Fibroblast of mammary gland (primary cell): ENCODE results near the gene DYNLL1.

ENCODE experiments used
- DNase-seq: peaks from one replicate; pipeline ENCODE4 v3.0.0-alpha.2; 2010; ENCODE audit warnings: low read depth
- H3K4me3 ChIP-seq: 2 replicates; pipeline ENCODE4 v1.5.1; 2011; ENCODE audit warnings: low read depth, mild to moderate bottlenecking, low read length, moderate library complexity; ENCODE audit not compliant: control insufficient read depth
- TF ChIP-seq, protein P1 (sequence below): conservative IDR thresholded peaks from 2 replicates; pipeline ENCODE4 v1.5.1; 2011; ENCODE audit warnings: low read depth, low read length, inconsistent platforms; ENCODE audit not compliant: control insufficient read depth, insufficient read depth

Gene DYNLL1

DNA sequence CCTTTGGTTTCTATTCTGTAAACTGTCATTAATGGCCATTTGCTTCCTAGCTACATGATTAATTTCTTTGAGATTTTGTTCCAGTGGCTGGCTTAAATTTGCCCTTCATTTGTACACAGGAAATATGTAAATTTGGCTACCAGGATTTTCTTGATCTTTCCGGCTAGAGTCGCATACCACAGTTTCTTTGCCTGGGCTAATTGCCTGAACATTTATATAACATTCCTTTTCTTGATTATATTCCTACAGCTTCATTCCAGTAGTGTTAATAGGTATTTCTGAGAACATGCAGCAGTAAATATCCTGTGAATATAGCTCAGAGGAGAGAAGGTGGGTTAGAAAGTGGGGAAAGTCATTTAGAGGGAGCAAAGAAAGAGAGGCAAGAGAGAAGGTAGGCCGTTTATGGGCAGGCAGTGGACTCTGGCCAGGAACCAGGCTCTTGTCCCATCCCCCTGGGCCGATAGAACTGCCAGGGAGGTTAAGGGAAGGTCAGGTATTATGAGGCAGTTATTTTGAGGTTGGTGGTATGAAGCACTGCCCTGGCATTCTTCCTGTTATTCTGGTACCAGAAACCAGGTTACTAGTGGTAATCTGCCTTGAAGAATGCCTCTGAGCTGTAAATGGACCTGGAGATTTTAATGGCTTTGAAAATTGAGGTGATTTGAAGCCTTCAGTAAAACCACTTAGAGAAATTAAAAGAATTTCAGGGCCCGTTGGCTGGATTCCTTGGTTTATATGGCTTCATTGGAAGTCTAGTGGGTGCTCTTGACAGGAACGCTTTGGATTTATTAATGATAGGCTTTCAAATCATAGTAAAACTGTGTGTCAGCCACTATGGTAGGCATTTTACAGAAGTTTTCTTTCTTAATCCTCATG is 42.6 kb downstream of the DYNLL1 start:
- H3K4me3 ChIP-seq: no peak overlapping the region
- TF ChIP-seq, protein P1, sequence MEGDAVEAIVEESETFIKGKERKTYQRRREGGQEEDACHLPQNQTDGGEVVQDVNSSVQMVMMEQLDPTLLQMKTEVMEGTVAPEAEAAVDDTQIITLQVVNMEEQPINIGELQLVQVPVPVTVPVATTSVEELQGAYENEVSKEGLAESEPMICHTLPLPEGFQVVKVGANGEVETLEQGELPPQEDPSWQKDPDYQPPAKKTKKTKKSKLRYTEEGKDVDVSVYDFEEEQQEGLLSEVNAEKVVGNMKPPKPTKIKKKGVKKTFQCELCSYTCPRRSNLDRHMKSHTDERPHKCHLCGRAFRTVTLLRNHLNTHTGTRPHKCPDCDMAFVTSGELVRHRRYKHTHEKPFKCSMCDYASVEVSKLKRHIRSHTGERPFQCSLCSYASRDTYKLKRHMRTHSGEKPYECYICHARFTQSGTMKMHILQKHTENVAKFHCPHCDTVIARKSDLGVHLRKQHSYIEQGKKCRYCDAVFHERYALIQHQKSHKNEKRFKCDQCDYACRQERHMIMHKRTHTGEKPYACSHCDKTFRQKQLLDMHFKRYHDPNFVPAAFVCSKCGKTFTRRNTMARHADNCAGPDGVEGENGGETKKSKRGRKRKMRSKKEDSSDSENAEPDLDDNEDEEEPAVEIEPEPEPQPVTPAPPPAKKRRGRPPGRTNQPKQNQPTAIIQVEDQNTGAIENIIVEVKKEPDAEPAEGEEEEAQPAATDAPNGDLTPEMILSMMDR: no peak
- DNase-seq: peak; percentile 61

- no peak overlapping the region for H3K4me3 ChIP-seq
- DNase-seq: peak; percentile 87
- TF ChIP-seq, protein P1: no peak
Observed at GRCh38 chr12:120539303-120539702, 43.4 kb downstream of the DYNLL1 start.

GRCh38 chr12:120540445-120540844 is 44.5 kb downstream of the DYNLL1 start:
- no peak overlapping the region for H3K4me3 ChIP-seq
- TF ChIP-seq, protein P1: no peak
- DNase-seq: peak; percentile 22

- DNase-seq: no peak
- H3K4me3 ChIP-seq: no peak overlapping the region
Observed at GRCh38 chr12:120542166-120542565, 46.3 kb downstream of the DYNLL1 start.

DNA sequence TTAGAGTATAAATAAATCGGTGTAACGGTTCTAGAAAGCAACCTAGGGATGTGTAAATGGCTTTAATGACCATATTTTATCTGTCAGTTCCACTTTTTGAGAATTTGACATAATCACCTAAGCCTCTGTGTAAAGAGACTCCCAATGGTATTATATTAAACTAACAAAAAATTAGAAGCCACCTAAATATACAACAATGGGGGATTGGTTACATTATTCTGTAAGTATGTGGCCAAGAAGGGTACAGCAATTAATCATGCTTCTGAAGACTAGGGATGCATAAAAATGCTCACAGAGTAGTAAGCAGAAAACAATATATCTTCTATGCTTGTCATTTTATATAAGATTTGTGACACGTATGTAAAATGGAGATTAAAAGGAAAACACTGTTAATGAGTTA is 48.8 kb downstream of the DYNLL1 start:
- no peak for DNase-seq
- no peak overlapping the region for H3K4me3 ChIP-seq
- TF ChIP-seq, protein P1: no peak

More at GRCh38 chr12:120542166-120542565, 46.3 kb downstream of the DYNLL1 start:
- TF ChIP-seq, protein P1: no peak

DNA sequence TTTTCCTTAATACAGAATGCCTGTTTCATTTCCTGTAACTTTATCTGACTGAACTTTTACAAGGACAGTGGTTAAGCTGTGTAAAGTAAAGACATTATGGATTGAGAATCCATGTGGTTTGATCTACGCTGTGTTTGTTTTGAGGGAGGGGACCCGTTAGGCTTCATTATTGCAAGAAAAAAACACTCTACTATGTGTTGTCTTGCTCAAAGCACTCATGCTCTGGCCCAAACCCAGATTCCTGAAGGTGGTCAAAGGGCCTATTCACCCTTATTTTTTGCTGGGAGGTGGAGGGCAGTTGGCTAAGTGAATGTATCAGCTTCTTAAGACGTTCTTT is 50.1 kb downstream of the DYNLL1 start:
- H3K4me3 ChIP-seq: no peak overlapping the region
- no peak for DNase-seq
- TF ChIP-seq, protein P1: no peak
